GM21423 (cell line): ENCODE data around the gene VWA3B.
"Not testable (repeated sequence)": the region's sequence is repeated elsewhere in the genome, so short reads cannot be mapped to it uniquely, and the experiment has no call there.

Experiments used
- ATAC-seq: cut with Tn5 transposase; IDR thresholded peaks from one replicate; pipeline ENCODE4 v1.9.1; 2021; ENCODE audit warnings: mild to moderate bottlenecking, moderate library complexity; ENCODE audit not compliant: unreplicated experiment

The VWA3B gene

DNA sequence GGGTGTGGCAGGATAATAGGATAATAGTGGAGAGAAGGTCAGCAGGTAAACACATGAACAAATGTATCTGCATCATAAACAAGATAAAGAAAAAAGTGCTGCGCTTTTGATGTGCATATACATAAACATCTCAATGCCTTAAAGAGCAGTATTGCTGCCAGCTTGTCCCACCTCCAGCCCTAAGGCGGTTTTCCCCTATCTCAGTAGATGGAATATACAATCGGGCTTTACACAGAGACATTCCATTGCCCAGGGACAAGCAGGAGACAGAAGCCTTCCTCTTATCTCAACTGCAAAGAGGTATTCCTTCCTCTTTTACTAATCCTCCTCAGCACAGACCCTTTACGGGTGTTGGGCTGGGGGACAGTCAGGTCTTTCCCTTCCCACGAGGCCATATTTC is 43.1 kb downstream of the VWA3B start:
- not testable (repeated sequence) for ATAC-seq

DNA sequence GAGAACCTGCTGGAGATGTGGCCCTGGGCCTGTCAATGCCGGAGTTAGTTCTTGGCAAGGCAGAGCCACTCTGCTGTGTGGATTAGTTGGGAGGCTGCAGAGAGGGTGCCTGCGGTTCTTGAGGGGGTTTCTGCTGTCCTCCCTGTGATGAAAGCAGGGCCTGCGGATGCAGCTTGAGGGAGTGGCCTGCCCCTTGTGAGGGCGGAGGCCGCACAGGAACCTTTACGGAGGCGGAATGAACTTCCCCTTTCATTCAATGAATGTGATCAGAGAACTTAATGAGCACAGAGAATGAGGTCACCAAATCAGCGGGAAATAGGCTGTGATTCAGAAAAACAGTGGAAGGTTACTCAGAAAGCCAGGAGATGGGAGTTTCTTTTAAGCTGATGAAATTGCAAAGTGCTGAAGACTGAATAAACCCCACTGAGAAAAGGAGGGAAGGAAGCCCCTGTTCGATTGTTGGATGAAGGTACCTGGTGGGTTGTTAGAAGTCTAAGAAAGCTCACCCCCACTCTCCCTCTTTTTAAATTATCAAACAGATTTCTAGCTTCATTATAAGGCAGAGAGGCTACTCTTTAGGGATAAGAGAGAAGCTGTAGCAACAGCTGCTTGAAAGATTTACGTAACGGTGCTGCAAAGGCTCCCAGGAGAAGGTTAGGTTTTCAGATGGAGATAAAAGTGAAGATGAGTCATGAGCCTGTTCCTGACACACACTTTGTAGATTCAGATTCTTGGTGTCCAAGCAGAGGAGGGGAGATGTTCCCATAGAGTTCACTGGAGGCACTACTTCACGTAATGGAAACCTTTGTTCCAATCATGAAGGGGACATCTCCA is 47.4 kb downstream of the VWA3B start:
- peak; percentile 92 for ATAC-seq

DNA sequence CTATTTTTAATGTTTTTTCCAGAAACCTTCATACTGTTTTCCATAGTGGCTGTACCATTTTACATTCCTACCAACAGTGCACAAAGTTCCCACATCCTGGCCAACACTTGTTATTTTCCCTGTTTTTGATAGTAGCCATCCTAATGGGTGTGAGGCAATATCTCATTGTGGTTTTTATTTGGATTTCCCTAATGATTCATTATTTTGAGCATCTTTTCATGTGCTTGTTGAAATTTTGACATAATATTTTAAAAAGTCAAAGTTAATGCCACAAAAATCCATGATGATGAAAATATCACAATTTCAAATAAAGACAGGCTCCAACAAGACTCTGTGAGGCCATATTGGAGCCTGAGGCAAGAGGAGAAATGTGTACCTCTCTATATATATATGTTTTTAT is 50.2 kb downstream of the VWA3B start:
- ATAC-seq = no peak

DNA sequence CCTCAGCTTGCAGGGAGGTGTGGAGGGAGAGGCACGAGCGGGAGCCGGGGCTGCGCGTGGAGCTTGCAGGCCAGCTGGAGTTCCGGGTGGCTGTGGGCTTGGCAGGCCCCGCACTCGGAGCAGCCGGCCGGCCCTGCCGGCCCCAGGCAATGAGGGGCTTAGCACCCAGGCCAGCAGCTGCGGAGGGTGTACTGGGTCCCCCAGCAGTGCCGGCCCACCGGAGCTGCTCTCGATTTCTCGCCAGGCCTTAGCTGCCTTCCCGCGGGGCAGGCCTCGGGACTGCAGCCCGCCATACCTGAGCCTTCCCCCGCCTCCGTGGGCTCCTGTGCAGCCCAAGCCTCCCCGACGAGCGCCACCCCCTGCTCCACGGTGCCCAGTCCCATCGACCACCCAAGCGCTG is 52.0 kb downstream of the VWA3B start:
- ATAC-seq = not testable (repeated sequence)

DNA sequence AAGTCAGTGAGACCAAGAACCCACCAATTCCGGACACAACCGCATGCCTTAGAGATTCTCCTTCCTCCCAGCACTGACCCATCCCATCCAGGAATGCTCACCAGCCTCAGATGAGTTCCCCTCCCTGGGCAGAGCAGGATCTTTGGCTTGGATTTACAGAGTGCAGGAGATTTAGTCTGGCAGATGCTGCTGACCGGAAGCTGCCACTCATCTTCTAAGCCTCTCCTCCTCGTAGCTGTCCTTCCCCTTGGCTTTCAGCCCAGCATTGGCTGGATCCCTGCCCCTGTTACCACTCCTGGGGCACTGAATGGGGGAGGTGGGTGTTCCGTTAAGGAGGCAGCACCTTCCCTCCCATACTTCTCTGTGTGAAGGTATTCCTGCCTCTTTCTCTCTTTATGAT is 53.2 kb downstream of the VWA3B start:
- no peak for ATAC-seq

DNA sequence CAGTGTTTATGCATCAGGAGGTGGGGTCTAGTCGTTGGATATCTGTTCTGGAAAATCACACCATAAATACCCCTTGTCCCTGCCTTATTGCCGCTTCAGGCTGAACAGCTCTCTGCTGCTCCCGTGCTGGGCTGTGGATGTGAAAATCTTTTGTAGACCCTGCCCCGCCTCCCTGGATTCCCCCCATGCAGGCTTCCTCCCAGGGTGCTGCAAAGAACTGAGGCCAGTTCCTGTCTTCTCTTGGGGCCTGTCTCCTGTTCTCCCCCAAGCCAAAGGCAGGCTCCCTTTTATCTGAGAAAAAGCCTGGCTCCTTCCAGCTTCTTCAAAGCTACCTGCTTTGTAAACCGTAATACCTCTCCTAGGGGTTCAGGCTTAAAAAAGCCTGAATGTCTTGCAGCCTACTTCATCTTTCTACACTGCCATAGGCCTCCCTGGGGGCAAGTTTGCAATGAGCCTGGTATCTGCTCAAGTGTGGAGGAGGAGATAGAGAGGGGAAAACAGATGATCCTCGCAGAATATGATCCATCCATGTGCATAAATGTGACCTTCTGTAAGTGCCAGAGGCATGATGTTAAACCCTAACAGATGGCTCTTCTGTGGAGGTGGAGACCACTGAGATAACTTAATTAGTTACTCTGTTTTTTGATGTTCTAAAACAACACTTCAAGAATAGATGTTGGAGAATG is 55.3 kb downstream of the VWA3B start:
- ATAC-seq = no peak

DNA sequence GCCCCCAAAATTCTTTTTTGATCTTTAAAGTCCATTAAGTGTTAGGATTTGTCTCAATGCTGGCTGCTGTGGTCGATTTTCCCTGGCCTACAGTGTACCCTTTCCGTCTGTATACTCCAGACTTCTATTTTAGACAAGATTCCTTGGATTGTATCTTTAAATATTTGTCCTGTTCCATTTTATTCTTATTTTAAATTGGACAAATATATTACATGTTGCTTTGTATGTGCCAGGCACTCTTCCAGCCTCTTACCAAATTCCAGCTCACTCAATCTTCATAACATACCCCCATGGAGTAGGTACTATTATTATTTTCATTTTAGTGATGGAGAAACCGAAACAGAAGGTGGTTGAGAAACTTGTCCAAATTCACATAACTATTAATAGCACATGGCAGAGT is 58.1 kb downstream of the VWA3B start:
- ATAC-seq = no peak

DNA sequence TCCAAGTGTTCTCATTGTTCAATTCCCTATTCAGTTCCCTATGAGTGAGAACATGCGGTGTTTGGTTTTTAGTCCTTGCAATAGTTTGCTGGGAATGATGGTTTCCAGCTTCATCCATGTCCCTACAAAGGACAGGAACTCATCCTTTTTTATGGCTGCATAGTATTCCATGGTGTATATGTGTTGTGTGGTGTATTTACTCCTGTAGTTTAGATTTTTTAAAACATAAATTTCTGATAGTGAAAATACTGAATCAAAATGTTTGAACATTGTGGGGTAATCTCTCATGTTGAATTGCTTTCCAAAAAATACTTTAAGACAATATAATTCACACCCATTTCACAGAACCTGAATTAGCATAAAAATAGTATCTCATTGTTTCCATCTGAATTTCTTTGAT is 60.9 kb downstream of the VWA3B start:
- not testable (repeated sequence) for ATAC-seq

DNA sequence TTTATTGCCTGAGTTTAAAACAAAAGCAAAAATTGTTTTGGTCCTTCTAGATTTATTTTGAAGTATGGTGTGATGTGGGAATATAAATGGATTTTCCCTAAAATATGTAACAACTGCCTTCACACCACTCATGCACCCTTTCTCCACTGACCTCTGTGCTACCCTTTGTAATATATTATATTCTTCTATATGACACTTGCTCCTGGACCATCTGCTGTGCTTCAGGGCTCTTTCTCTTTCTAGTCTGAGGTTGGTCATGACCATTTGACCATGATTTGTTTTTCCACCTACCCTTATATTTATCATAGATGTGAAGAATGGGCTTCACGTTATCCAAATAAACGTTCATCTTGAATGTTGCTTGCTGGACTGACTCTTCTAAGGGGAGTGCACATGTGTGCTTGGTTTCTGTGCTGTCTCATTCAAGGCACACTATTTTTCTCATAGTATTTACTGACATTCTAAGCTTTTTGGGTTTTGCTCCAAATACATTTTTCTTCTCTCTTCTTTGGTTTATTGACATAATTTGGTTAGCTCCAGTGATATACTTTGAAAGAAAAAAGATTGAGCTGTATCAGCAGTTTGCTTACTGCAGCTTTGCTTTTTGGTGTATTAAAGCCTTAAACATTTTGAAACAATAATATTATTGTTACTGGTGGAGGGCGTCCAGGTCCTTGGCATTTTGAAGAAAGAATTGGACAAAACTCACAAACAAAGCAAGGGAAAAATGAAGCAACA is 61.8 kb downstream of the VWA3B start:
- no peak for ATAC-seq

DNA sequence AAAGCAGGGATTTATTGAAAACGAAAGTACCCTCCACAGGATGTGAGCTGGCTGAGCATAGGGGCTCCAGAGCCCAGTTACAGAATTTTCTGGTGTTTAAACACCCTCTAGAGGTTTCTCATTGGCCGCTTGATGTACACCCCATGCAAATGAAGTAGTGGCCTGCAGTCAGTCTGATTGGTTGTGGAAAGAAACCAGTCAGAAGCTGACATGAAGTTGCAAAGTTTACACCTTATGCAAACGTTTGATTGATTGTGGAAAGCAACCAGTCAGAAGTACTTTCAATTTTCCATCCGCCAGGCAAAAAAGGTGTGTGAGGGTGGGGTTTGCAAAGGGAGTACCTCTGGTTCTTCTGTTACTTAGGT is 62.3 kb downstream of the VWA3B start:
- ATAC-seq = no peak

DNA sequence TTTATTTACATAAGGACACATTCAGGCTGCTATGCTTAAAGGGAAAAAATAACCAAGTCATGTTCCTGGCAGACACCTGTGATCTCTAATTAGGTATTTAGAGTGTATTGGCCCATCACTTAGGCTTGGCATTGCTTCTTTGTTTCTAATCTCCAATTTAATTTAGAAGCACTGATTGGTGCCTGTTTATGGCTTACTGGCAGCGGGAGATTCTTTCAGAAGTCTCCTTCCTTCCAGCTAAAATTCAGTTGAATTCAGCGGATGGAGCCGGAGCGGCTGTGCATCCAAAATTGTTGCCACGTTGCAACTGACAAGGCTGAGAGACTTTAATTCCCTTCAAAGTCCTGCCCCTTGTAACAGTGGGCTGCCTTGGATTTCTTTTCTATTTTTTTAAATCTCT is 66.5 kb downstream of the VWA3B start:
- no peak for ATAC-seq

DNA sequence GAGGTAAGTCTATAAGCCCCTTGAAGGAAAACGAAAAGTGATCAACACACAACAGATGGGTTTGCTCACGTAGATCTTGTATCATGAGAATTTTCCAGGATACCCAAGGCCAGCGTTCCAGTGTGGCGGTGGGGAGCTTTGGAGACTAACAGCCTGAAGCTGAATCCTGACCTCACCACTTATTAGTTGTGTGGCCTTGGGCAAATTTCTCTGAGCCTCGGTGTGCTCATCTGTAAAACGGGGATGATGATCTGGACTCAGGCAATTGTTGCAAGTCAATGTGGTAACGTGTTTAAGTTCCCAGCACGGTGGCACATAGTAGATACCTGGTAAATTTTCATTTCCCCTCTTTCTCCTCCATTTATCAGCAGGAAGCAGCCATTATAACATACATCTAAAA is 68.3 kb downstream of the VWA3B start:
- no peak for ATAC-seq

DNA sequence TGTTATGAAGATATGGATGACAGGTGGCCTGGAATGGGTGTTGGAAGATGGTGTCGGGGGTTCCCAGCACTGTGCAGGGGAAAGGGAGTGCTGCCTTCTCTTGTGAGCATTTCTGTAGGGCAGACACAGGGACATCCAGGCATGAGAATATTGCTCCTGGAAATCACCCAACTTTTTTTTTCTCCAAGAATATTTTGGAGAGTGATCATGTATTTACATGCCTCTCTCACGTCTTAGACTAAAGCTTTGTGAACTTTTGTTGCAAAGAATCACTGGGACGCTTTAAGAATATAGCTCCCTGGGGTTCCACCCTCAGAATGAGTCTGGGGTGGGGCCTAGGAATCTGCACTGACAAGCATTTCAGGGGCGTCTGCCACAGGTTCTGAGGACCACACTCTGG is 68.7 kb downstream of the VWA3B start:
- ATAC-seq = no peak

DNA sequence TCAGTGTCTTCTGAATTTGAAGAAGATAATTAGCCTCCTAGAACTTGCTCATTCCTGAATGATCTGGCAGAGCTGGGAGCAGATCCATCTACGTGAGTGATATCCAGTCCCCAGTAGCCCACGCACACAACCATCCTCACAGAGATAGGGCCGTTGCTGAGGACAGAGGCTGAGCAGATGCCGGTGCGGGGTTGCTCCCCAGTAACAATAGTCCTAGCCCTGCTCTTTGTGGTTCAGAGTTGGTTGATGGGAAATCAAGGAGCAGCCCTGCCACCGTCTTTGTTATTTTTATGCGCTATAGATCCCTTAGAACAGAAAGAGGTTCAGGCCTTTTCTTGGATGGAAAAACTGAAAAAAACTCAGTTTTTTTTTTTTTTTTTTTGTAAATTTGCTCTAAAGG is 69.3 kb downstream of the VWA3B start:
- ATAC-seq = no peak

DNA sequence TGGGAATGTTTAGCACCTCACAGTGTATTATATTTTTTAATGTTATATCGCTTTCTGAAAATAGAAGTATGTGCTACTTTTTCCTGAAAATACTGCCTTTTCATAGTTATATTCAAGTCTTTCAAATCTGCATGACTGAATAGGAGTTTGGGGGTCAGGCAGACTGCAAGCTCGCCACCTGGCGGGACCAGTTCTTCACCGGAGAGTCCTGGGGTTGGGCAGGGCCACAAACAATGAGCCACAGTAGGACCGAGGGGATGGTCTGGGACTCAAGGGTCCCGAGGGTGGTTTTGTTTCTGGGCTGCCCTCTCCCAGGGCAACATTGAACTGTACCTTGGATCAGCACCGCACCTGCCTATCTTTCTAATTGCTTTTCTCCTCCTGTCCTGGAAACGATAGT is 70.6 kb downstream of the VWA3B start:
- ATAC-seq = no peak

DNA sequence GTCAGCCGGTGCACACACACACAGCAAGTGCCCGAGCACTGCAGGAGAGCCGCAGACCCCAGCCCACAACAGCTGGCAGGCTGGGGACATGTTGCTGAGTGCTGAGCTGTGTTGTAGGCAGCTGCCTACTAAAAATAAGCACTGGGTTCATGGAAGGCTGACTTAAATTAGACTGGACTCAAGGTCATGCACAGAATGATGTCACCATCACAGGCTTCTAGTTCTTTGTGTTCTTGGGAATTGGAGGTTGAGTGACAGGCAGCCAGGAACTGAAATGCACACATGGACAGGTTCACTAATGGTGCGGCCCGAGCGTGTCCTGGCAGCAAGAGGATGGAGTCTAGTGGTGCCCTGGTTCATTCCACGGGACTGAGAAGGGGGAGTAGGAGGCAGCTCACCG is 71.3 kb downstream of the VWA3B start:
- ATAC-seq = no peak

DNA sequence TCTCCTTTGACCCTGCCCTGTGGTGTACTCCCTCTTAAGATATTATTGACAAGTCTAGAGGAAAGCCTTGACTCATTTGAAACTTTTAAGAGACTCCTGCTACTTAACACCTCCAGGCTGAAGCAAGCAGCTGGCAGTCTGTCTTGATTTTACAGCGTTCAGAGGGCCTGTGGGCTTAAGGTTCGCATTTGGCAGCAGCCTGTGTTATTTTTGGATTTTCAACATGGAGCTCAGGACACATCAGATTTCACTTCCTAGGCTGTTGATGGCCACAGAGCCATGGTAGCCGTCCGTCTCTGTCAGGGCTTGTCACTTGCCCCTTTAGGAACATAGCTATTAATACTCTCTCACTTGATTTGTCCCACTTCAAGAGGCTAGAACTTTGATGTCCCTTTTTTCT is 73.6 kb downstream of the VWA3B start:
- ATAC-seq = no peak

DNA sequence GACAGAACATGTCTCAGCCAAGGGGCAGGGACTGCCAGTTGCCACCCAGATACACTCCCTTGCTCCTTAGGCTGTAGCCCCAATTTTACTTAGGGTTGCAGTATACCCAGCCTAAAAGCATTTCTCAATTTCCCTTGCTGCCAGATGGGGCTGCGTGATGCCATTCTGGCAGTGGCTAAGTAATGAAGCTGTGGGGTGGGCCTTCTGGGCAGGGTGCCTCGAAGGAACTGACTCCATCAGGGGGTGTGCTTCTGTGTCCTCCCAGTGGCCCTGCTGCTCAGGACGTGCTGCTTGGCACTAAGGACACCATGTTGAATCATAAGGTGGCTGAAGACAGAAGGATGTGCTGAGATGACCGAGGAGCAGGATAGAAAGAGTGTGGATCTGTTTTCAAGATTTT is 74.2 kb downstream of the VWA3B start:
- no peak for ATAC-seq

DNA sequence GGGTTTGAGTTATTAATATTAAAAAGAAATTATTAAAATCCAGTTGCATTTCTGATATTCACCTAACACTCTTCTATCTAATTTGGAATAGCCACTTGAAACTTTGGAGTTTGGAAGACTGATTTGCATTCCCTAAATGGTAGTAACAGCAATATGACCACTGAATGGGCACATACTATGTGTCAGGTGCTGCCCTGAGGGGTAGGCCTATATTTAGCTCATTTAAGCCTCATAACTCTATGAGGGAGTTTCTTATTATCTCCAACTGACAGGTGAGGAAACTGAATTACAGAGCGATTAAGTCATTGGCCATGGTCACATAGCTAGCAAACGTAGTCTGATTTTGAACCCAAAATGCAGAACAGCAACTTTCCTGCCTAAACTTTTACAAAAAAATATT is 77.3 kb downstream of the VWA3B start:
- ATAC-seq = no peak

DNA sequence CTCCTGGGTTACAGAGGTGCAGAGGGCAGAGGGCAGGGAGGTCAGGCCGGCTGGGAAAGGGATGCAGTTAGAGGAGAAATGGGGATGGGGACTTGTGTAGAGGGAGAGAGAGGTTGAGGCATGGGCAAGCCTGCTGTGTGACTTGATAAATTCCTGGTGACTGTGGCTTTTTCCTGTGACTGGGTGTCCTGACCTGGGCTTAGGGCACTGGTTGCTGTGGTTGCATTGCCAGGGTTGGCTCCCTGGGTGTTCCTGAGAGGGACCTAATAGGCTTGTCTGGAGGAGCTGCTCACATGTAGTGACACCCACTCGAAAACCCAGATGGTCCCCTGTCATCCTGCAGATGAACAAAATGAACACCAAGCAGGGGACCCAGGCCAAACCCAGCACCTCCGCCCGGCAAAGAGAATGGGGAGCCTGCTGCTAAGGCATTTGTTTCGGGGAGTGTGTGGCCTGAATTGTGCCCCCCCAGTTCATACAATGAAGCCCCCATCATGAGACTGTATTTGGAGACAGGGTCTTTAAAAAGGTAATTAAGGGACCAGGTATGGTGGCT is 78.6 kb downstream of the VWA3B start:
- no peak for ATAC-seq

DNA sequence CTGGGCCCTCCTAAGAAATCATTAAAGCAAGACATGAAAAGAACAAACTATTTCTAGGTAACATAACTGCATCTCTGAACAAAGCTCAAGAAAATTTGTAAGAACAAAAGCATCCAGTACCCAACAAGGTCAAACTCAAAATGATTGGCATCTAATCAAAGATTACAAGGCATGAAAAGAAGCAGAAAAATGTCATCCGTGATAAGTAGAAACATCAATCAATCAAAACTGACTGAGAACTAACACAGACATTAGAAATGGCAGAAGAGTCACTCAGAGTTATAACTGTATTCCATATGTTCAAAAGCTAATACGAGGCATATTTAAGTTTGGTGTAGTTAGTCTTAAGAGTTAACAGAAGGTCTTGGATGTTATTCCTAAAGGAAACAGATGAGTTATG is 80.9 kb downstream of the VWA3B start:
- no peak for ATAC-seq

DNA sequence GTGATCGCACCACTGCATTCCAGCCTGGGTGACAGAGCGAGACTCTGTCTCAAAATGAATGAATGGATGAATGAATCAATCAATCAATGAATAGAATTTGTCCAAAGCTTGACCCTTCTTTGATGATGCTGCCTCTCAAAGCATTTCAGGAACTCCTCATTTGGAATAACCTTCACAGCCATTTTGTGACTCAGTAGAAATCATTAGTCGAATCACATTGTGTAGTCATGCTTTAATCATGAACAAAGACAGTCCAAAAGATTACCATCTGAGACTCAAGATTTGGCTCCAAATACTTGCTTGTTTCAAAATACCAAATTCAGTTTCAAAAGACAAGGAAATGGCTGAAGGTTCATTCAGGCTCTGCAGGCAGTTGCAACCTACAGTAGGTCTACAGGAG is 83.1 kb downstream of the VWA3B start:
- no peak for ATAC-seq
